ENCODE measurements around the gene TIMM29.

GRCh38 chr19:10923260-10924112, 5.1 kb upstream of the TIMM29 start:
- no peak for TF ChIP-seq CTCF (IDR thresholded peaks at IDR 0.05)
- no peak for TF ChIP-seq POLR2A (IDR thresholded peaks at IDR 0.05)

Measured in prostate gland (tissue), 2 donors.